ENCODE data around the gene PLCL1.

Gene PLCL1

GRCh38 chr2:197858607-197859140, 54.3 kb downstream of the PLCL1 start:
- no peak for TF ChIP-seq CTCF (conservative IDR thresholded peaks at IDR 0.05)
- TF ChIP-seq ZFX (IDR thresholded peaks at IDR 0.05), result no peak

GRCh38 chr2:197862246-197862955, 58.0 kb downstream of the PLCL1 start:
- no peak for TF ChIP-seq ZFX (IDR thresholded peaks at IDR 0.05)
- no peak for TF ChIP-seq CTCF (conservative IDR thresholded peaks at IDR 0.05)

More at GRCh38 chr2:197858607-197859140, 54.3 kb downstream of the PLCL1 start:
- H3K27ac ChIP-seq, result no peak overlapping the region

GRCh38 chr2:197863744-197864143, 59.4 kb downstream of the PLCL1 start:
- TF ChIP-seq CTCF (conservative IDR thresholded peaks at IDR 0.05), result no peak
- TF ChIP-seq ZFX (IDR thresholded peaks at IDR 0.05), result no peak
- H3K27ac ChIP-seq, result no peak overlapping the region

More at GRCh38 chr2:197862246-197862955, 58.0 kb downstream of the PLCL1 start:
- H3K27ac ChIP-seq, result no peak overlapping the region

- TF ChIP-seq ZFX (IDR thresholded peaks at IDR 0.05) (no peak), CTCF (conservative IDR thresholded peaks at IDR 0.05) (no peak)
- no peak overlapping the region for H3K27ac ChIP-seq
Observed at GRCh38 chr2:197866455-197866854, 62.1 kb downstream of the PLCL1 start.

- TF ChIP-seq ZFX (IDR thresholded peaks at IDR 0.05) (no peak), CTCF (conservative IDR thresholded peaks at IDR 0.05) (no peak)
- H3K27ac ChIP-seq, result no peak overlapping the region
Observed at GRCh38 chr2:197867033-197867432, 62.6 kb downstream of the PLCL1 start.

- TF ChIP-seq CTCF (conservative IDR thresholded peaks at IDR 0.05) (no peak), ZFX (IDR thresholded peaks at IDR 0.05) (no peak)
- no peak overlapping the region for H3K27ac ChIP-seq
Observed at GRCh38 chr2:197867624-197868023, 63.2 kb downstream of the PLCL1 start.

GRCh38 chr2:197868206-197868605, 63.8 kb downstream of the PLCL1 start:
- TF ChIP-seq CTCF (conservative IDR thresholded peaks at IDR 0.05), result no peak
- no peak for TF ChIP-seq ZFX (IDR thresholded peaks at IDR 0.05)
- no peak overlapping the region for H3K27ac ChIP-seq
